HEK293T (cell line): ENCODE data around the gene TAF11.

ENCODE experiments used
- ARNT ChIP-seq: fragments of 450-650 bp; IDR thresholded peaks from 2 replicates; pipeline ENCODE4 v1.6.1; 2017; ENCODE audit warnings: mild to moderate bottlenecking
- BHLHE40 ChIP-seq: fragments of 450-650 bp; IDR thresholded peaks from 2 replicates; pipeline ENCODE4 v1.6.1; 2016; ENCODE audit warnings: mild to moderate bottlenecking, moderate library complexity, borderline replicate concordance
- ELF4 ChIP-seq: fragments of 450-650 bp; IDR thresholded peaks from 2 replicates; pipeline ENCODE4 v1.6.1; 2017; ENCODE audit warnings: antibody characterized with exemption
- FOXA1 ChIP-seq: fragments of 450-650 bp; IDR thresholded peaks from 2 replicates; pipeline ENCODE4 v1.6.1; 2016; ENCODE audit warnings: mild to moderate bottlenecking
- FOXK2 ChIP-seq: fragments of 450-650 bp; IDR thresholded peaks from 2 replicates; pipeline ENCODE4 v1.6.1; 2016; ENCODE audit warnings: mild to moderate bottlenecking
- FOXM1 ChIP-seq: fragments of 450-650 bp; IDR thresholded peaks from 2 replicates; pipeline ENCODE4 v1.6.1; 2017; ENCODE audit warnings: mild to moderate bottlenecking, borderline replicate concordance
- HDGF ChIP-seq: fragments of 450-650 bp; IDR thresholded peaks from 2 replicates; pipeline ENCODE4 v1.6.1; 2017; ENCODE audit warnings: antibody characterized with exemption, borderline replicate concordance
- L3MBTL2 ChIP-seq: fragments of 450-650 bp; conservative IDR thresholded peaks from 2 replicates; pipeline ENCODE4 v1.6.1; 2016; ENCODE audit warnings: mild to moderate bottlenecking
- NFRKB ChIP-seq: fragments of 450-650 bp; IDR thresholded peaks from 2 replicates; pipeline ENCODE4 v1.6.1; 2016; ENCODE audit warnings: mild to moderate bottlenecking, moderate library complexity
- PKNOX1 ChIP-seq: fragments of 450-650 bp; IDR thresholded peaks from 2 replicates; pipeline ENCODE4 v1.6.1; 2016
- SP1 ChIP-seq: fragments of 450-650 bp; IDR thresholded peaks from 2 replicates; pipeline ENCODE4 v1.6.1; 2017
- SUZ12 ChIP-seq: fragments of 450-650 bp; IDR thresholded peaks from 2 replicates; pipeline ENCODE4 v1.6.1; 2016; ENCODE audit warnings: mild to moderate bottlenecking
- TARDBP ChIP-seq: fragments of 450-650 bp; IDR thresholded peaks from 2 replicates; pipeline ENCODE4 v1.6.1; 2016
- ZNF384 ChIP-seq: fragments of 450-650 bp; IDR thresholded peaks from 2 replicates; pipeline ENCODE4 v1.6.1; 2016

- TF ChIP-seq TARDBP (no peak), L3MBTL2 (no peak), ARNT (no peak), SP1 (no peak), PKNOX1 (no peak), BHLHE40 (no peak), NFRKB (no peak), FOXM1 (no peak), HDGF (no peak), SUZ12 (no peak), FOXK2 (no peak), ZNF384 (no peak), FOXA1 (no peak), ELF4 (no peak)
Measured at GRCh38 chr6:34916348-34916967, 28.6 kb upstream of the TAF11 start.
